AG10803 (cell line): ENCODE results near the gene TAAR2.
"Not testable (repeated sequence)": the region's sequence is repeated elsewhere in the genome, so short reads cannot be mapped to it uniquely, and the experiment has no call there.

Experiments used
- DNase-seq: peaks from one replicate; pipeline ENCODE4 v3.0.0; 2010; ENCODE audit warnings: low read depth
- H3K4me3 ChIP-seq: 2 replicates; pipeline ENCODE4 v1.5.1; 2011; ENCODE audit warnings: mild to moderate bottlenecking, low read length, control low read depth
- TF ChIP-seq, protein P1 (sequence below): conservative IDR thresholded peaks from 2 replicates; pipeline ENCODE4 v1.5.1; 2011; ENCODE audit warnings: mild to moderate bottlenecking, low read length, control low read depth, inconsistent platforms

Gene TAAR2

GRCh38 chr6:132643547-132643946 is 19.5 kb upstream of the TAAR2 start:
- TF ChIP-seq, protein P1, sequence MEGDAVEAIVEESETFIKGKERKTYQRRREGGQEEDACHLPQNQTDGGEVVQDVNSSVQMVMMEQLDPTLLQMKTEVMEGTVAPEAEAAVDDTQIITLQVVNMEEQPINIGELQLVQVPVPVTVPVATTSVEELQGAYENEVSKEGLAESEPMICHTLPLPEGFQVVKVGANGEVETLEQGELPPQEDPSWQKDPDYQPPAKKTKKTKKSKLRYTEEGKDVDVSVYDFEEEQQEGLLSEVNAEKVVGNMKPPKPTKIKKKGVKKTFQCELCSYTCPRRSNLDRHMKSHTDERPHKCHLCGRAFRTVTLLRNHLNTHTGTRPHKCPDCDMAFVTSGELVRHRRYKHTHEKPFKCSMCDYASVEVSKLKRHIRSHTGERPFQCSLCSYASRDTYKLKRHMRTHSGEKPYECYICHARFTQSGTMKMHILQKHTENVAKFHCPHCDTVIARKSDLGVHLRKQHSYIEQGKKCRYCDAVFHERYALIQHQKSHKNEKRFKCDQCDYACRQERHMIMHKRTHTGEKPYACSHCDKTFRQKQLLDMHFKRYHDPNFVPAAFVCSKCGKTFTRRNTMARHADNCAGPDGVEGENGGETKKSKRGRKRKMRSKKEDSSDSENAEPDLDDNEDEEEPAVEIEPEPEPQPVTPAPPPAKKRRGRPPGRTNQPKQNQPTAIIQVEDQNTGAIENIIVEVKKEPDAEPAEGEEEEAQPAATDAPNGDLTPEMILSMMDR: no peak
- H3K4me3 ChIP-seq: no peak overlapping the region
- DNase-seq: no peak

GRCh38 chr6:132637135-132637534 is 13.1 kb upstream of the TAAR2 start:
- not testable (repeated sequence) for H3K4me3 ChIP-seq, DNase-seq

DNA sequence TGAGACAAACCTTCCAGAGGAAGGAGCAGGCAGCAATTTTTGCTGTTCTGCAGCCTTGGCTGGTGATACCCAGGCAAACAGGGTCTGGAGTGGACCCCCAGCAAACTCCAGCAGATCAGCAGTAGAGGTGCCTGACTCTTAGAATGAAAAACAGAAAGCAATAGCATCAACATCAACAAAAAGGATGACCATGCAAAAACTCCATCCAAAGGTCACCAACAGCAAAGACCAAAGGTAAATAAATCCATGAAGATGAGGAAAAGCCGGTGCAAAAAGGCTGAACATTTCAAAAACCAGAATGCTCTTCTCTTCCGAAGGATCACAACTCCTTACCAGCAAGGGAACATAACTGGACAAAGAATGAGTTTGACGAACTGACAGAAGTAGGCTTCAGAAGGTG is 11.8 kb upstream of the TAAR2 start:
- not testable (repeated sequence) for H3K4me3 ChIP-seq, DNase-seq

GRCh38 chr6:132635288-132635687 is 11.2 kb upstream of the TAAR2 start:
- not testable (repeated sequence) for DNase-seq, H3K4me3 ChIP-seq

DNA sequence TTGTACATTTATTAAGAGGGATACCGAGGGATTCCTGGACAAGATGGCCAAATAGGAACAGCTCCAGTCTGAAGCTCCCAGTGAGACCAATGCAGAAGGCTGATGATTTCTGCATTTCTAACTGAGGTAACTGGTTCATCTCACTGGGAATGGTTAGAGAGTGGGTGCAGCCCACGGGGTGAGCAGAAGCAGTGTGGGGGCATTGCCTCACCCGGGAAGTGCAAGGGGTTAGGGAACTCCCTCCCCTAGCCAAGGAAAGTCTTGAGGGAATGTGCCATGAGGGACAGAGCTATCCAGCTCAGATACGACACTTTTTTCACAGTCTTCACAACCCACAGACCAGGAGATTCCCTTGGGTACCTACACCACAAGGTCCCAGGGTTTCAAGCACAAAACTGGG is 10.7 kb upstream of the TAAR2 start:
- H3K4me3 ChIP-seq: no peak overlapping the region
- TF ChIP-seq, protein P1: no peak
- DNase-seq: no peak

DNA sequence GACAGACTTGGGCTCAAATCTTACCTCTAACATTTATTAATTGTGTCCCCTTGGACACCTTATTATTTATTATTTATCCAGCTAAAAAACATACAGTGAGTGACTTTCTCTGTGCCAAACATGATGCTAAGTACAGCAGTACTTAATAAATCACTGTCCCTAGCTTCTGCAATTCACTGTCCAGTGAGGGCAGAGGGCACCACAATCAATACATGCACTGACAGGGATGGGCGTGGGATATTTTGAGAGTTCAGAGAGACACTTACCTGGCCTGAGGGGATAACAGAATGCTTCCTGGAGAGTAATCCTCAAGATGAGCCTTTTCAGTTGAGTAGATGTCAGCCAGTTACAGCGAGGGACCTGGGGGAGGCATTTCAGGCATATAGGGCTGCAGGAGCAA is 9.3 kb upstream of the TAAR2 start:
- DNase-seq: no peak
- TF ChIP-seq, protein P1: no peak
- no peak overlapping the region for H3K4me3 ChIP-seq

DNA sequence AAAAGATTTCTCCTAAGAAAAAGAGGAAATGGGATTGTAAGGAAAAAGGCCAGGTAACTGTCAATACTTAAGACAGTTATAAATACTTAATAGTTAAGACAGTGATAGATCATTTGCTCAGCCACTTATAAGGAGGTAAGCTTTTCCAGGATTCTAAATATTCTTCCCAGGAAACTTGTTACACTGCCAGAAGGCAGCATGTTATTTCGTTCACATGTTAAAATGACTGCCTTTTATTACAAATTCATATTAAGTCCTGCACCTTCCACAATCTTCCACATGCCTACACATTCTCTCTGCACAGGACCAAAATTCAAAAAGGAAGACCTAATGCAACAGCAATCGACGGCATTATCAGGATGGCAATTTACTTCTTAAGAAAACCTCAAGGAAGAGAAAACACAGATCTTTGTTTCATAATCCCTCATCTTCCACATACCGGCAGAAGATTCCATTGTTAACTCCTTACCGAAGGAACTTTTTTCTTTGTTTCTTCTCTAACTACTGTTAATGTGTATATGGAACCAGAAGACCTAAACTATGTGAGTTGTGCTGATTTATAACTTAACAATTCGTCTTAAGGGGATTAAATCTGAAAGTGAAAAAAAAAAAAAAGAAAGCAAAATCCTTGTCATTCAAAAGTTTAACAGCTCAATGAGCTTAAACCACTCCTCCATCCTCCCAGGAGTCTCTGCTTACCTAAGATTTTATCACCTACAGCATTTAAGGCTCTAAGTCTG is 799 bp downstream of the TAAR2 start:
- no peak overlapping the region for H3K4me3 ChIP-seq
- DNase-seq: no peak
- TF ChIP-seq, protein P1: no peak

GRCh38 chr6:132616677-132617076 is 7.4 kb downstream of the TAAR2 start:
- H3K4me3 ChIP-seq: no peak overlapping the region
- no peak for DNase-seq
- TF ChIP-seq, protein P1: no peak

DNA sequence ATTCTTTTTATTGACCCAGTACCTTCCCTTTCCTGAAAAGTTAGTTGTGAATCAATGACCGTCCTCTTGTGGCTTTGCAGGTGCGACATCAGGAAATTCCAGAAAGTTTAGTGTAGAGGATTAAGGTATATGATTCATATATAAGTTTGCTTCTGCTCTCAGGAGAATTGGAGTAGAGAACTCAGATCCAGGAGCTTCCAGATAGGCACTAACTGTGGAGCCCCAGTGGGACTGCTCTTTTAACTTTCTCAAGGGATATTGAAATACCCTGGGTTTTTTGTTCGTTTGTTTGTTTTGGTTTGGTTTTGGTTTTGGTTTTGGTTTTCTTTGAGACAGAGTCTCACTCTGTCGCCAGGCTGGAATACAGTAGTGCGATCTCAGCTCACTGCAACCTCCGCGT is 9.5 kb downstream of the TAAR2 start:
- no peak overlapping the region for H3K4me3 ChIP-seq
- no peak for DNase-seq

More for the DNA sequence above, 9.5 kb downstream of the TAAR2 start:
- TF ChIP-seq, protein P1: no peak
